Hepatocyte (in vitro differentiated cells): ENCODE data around the gene GLRX. TPM values are rescaled to one million over a fixed set of nuclear protein-coding genes. Genes with fewer than 3 reads are reported as not detected.

Source experiments
- DNase-seq: peaks from one replicate; pipeline ENCODE4 v3.0.0-alpha.2; 2016; ENCODE audit warnings: low spot score
- H2AFZ ChIP-seq: fragments of 200-600 bp; sonication (generic); 2 replicates; pipeline ENCODE4 v1.6.0; 2016; ENCODE audit warnings: antibody characterized with exemption, mild to moderate bottlenecking
- H3K27ac ChIP-seq: fragments of 200-600 bp; sonication (generic); 2 replicates; pipeline ENCODE4 v1.5.1; 2016; ENCODE audit warnings: mild to moderate bottlenecking
- H3K27me3 ChIP-seq: fragments of 200-600 bp; sonication (generic); 2 replicates; pipeline ENCODE4 v1.6.1; 2016
- H3K36me3 ChIP-seq: fragments of 200-600 bp; sonication (generic); replicated peaks from 2 replicates; pipeline ENCODE4 v1.5.1; 2016; ENCODE audit warnings: low read depth; ENCODE audit not compliant: insufficient read depth
- H3K4me1 ChIP-seq: fragments of 200-600 bp; sonication (generic); 2 replicates; pipeline ENCODE4 v1.5.1; 2016; ENCODE audit warnings: mild to moderate bottlenecking, moderate library complexity; ENCODE audit not compliant: insufficient read depth
- H3K4me2 ChIP-seq: fragments of 200-600 bp; sonication (generic); 2 replicates; pipeline ENCODE4 v1.6.0; 2016
- H3K4me3 ChIP-seq: fragments of 200-600 bp; sonication (generic); 2 replicates; pipeline ENCODE4 v1.5.1; 2016; ENCODE audit warnings: mild to moderate bottlenecking
- H3K79me2 ChIP-seq: fragments of 200-600 bp; sonication (generic); 2 replicates; pipeline ENCODE4 v1.6.0; 2017; ENCODE audit warnings: mild to moderate bottlenecking
- H3K9me2 ChIP-seq: fragments of 200-600 bp; sonication (generic); replicated peaks from 2 replicates; pipeline ENCODE4 v1.6.0; 2017; ENCODE audit warnings: mild to moderate bottlenecking; ENCODE audit not compliant: insufficient read depth
- H3K9me3 ChIP-seq: fragments of 200-600 bp; sonication (generic); 2 replicates; pipeline ENCODE4 v1.5.1; 2016; ENCODE audit warnings: low read depth, mild to moderate bottlenecking
- H4K20me1 ChIP-seq: fragments of 200-600 bp; sonication (generic); 2 replicates; pipeline ENCODE4 v1.6.0; 2016; ENCODE audit warnings: mild to moderate bottlenecking; ENCODE audit not compliant: insufficient read depth, poor library complexity, severe bottlenecking
- CTCF ChIP-seq: fragments of 200-600 bp; sonication (generic); IDR thresholded peaks from 2 replicates; pipeline ENCODE4 v1.5.1; 2016; ENCODE audit warnings: antibody characterized with exemption, mild to moderate bottlenecking; ENCODE audit not compliant: poor library complexity
- EZH2 ChIP-seq: fragments of 200-600 bp; sonication (generic); IDR thresholded peaks from 2 replicates; pipeline ENCODE4 v1.6.1; 2016; ENCODE audit warnings: antibody characterized with exemption, mild to moderate bottlenecking, borderline replicate concordance
- EZH2phosphoT487 ChIP-seq: fragments of 200-600 bp; sonication (generic); IDR thresholded peaks from one replicate; pipeline ENCODE4 v1.6.1; 2018; ENCODE audit warnings: antibody characterized with exemption, mild to moderate bottlenecking, low read depth, moderate library complexity; ENCODE audit not compliant: unreplicated experiment, severe bottlenecking
- WGBS: methylation state at CpG from one replicate; pipeline ENCODE4 v1.1.6; 2016; ENCODE audit warnings: low lambda C conversion rate; ENCODE audit errors: missing lambda C conversion rate; 5-methylcytosine and 5-hydroxymethylcytosine counted together
- polyA plus RNA-seq: library from polyadenylated mRNA; unstranded; fragments of >200 nt; fragmentation: Nextera tagmentation; extraction: Ambion mirVana; gene quantifications from 2 replicates; pipeline ENCODE4 v1.2.1, GENCODE V29; 2016
- total RNA-seq: library from RNA; depleted of rRNA; stranded (reverse); fragments of >200 nt; gene quantifications from 2 replicates; pipeline ENCODE4 v1.2.3, GENCODE V29; 2014

Gene GLRX
- total and polyA plus RNA-seq, 2 experiments from 2014 or later = 79.1 to 101 TPM

GRCh38 chr5:95830226-95830625 lies 7.7 kb upstream of the GLRX start:
- H3K4me3 ChIP-seq = no peak overlapping the region
- no peaks in the 10 kb centered on the region for H3K36me3 ChIP-seq
- no peaks in the 10 kb centered on the region for H3K9me2 ChIP-seq
- H3K27me3 ChIP-seq = no peaks in the 10 kb centered on the region
- H3K4me1 ChIP-seq = peaks cover 8% of the 10 kb centered on the region
- 96% methylated on average over 2 of the region's 2 CpGs for WGBS
- TF ChIP-seq EZH2phosphoT487 (no peak), CTCF (no peak), EZH2 (no peak)
- no peak overlapping the region for H2AFZ ChIP-seq
- H3K9me3 ChIP-seq = no peaks in the 10 kb centered on the region
- H3K27ac ChIP-seq = no peak overlapping the region
- no peaks in the 10 kb centered on the region for H4K20me1 ChIP-seq
- H3K79me2 ChIP-seq = no peaks in the 10 kb centered on the region
- no peak for DNase-seq
- no peak overlapping the region for H3K4me2 ChIP-seq

- 81% methylated on average over 3 of the region's 3 CpGs for WGBS
- H3K79me2 ChIP-seq = no peaks in the 10 kb centered on the region
- no peak overlapping the region for H3K4me3 ChIP-seq
- H3K36me3 ChIP-seq = no peaks in the 10 kb centered on the region
- H3K9me3 ChIP-seq = no peaks in the 10 kb centered on the region
- peak overlapping the region; percentile 79 for H3K27ac ChIP-seq
- DNase-seq = no peak
- H4K20me1 ChIP-seq = no peaks in the 10 kb centered on the region
- peaks cover 19% of the 10 kb centered on the region for H3K4me1 ChIP-seq
- H2AFZ ChIP-seq = no peak overlapping the region
- H3K4me2 ChIP-seq = no peak overlapping the region
- no peaks in the 10 kb centered on the region for H3K27me3 ChIP-seq
- no peaks in the 10 kb centered on the region for H3K9me2 ChIP-seq
- no peak for TF ChIP-seq CTCF
- TF ChIP-seq EZH2 = no peak
- TF ChIP-seq EZH2phosphoT487 = no peak
Measured at GRCh38 chr5:95827892-95828246, 5.3 kb upstream of the GLRX start.

- H3K4me1 ChIP-seq = peaks cover 21% of the 10 kb centered on the region
- TF ChIP-seq EZH2 (no peak), EZH2phosphoT487 (no peak), CTCF (no peak)
Measured at GRCh38 chr5:95826949-95827891, 4.7 kb upstream of the GLRX start.

More at GRCh38 chr5:95826949-95827891, 4.7 kb upstream of the GLRX start:
- Histone ChIP-seq H3K36me3 (no peaks in the 10 kb centered on the region), H3K27ac (peak overlapping the region; percentile 80), H3K27me3 (no peaks in the 10 kb centered on the region), H4K20me1 (no peaks in the 10 kb centered on the region), H3K9me3 (no peaks in the 10 kb centered on the region), H3K4me2 (no peak overlapping the region), H3K79me2 (no peaks in the 10 kb centered on the region), H2AFZ (no peak overlapping the region), H3K9me2 (no peaks in the 10 kb centered on the region), H3K4me3 (no peak overlapping the region)
- DNase-seq = peak; percentile 64
- WGBS = 90% methylated on average over 10 of the region's 10 CpGs
